IMR-90 (cell line): ENCODE data around the gene ADAM12. TPM values are rescaled to one million over a fixed set of nuclear protein-coding genes. Genes with fewer than 3 reads are reported as not detected.

Source experiments
- ATAC-seq: fragments of 200-7000 bp; cut with Tn5 transposase; 2 replicates; pipeline ENCODE4 v1.9.1; 2020; ENCODE audit warnings: low read depth, mild to moderate bottlenecking, moderate library complexity
- BruUV-seq: library from RNA; stranded (reverse); fragments of 400-500 nt; replicated peaks from 2 replicates; lab custom pipeline; 2021; lab: Mats Ljungman, UMichigan
- CTCF ChIA-PET: fragments of 300-600 bp; formaldehyde crosslinking; extraction: SDS; loops from one replicate; lab custom pipeline; 2021; ENCODE audit warnings: antibody characterized with exemption; lab: Yijun Ruan, JAX
- POLR2A ChIA-PET: fragments of 300-600 bp; sonication (Branson Sonifier 250); formaldehyde crosslinking; loops from one replicate; lab custom pipeline; 2022; ENCODE audit warnings: antibody characterized with exemption; ENCODE audit not compliant: unreplicated experiment; lab: Charles Lee
- DNase-seq: peaks from one replicate; pipeline ENCODE4 v3.0.0; 2013
- H2AFZ ChIP-seq: replicated peaks from 2 replicates; pipeline ENCODE3; 2013; ENCODE audit warnings: low read length, mild to moderate bottlenecking; ENCODE audit not compliant: poor library complexity
- H2AK5ac ChIP-seq: 2 replicates; pipeline ENCODE4 v1.6.1; 2013; ENCODE audit warnings: low read depth, low read length, inconsistent platforms
- H2AK9ac ChIP-seq: replicated peaks from 2 replicates; pipeline ENCODE3; 2013; ENCODE audit warnings: mild to moderate bottlenecking, low read depth, low read length, moderate library complexity; ENCODE audit not compliant: poor library complexity
- H2BK120ac ChIP-seq: 2 replicates; pipeline ENCODE4 v1.6.1; 2013; ENCODE audit warnings: low read depth, low read length, inconsistent platforms
- H2BK15ac ChIP-seq: 3 replicates; pipeline ENCODE4 v1.6.1; 2013; ENCODE audit warnings: low read depth, low read length, inconsistent platforms
- H2BK20ac ChIP-seq: 2 replicates; pipeline ENCODE4 v1.6.1; 2013; ENCODE audit warnings: low read depth, mild to moderate bottlenecking, inconsistent platforms, low read length, moderate library complexity
- H2BK5ac ChIP-seq: 2 replicates; pipeline ENCODE4 v1.6.1; 2013; ENCODE audit warnings: mild to moderate bottlenecking, low read depth, low read length, inconsistent platforms; ENCODE audit not compliant: poor library complexity, severe bottlenecking
- H3K14ac ChIP-seq: replicated peaks from 2 replicates; pipeline ENCODE4 v1.6.1; 2013; ENCODE audit warnings: low read depth, low read length, inconsistent platforms
- H3K18ac ChIP-seq: 2 replicates; pipeline ENCODE4 v1.6.1; 2013; ENCODE audit warnings: low read depth, low read length, control low read depth
- H3K23ac ChIP-seq: 2 replicates; pipeline ENCODE4 v1.6.1; 2013; ENCODE audit warnings: low read depth, low read length, inconsistent platforms
- H3K27ac ChIP-seq: 2 replicates; pipeline ENCODE4 v1.5.1; 2013; ENCODE audit warnings: mild to moderate bottlenecking, control low read depth, low read length; ENCODE audit not compliant: insufficient read depth
- H3K27me3 ChIP-seq: 2 replicates; pipeline ENCODE4 v1.6.1; 2013; ENCODE audit warnings: low read length; ENCODE audit not compliant: control insufficient read depth, insufficient read depth
- H3K36me3 ChIP-seq: 2 replicates; pipeline ENCODE4 v1.6.1; 2013; ENCODE audit warnings: low read length, mixed read lengths; ENCODE audit not compliant: control insufficient read depth, insufficient read depth
- H3K4ac ChIP-seq: 2 replicates; pipeline ENCODE4 v1.6.1; 2013; ENCODE audit warnings: low read depth, low read length, inconsistent platforms
- H3K4me1 ChIP-seq: 2 replicates; pipeline ENCODE4 v1.6.1; 2013; ENCODE audit warnings: low read length, mixed read lengths; ENCODE audit not compliant: control insufficient read depth, insufficient read depth
- H3K4me2 ChIP-seq: 2 replicates; pipeline ENCODE4 v1.6.1; 2013; ENCODE audit warnings: low read depth, mild to moderate bottlenecking, control low read depth, low read length, moderate library complexity
- H3K4me3 ChIP-seq: 2 replicates; pipeline ENCODE4 v1.5.1; 2013; ENCODE audit warnings: low read depth, mild to moderate bottlenecking, control low read depth, low read length, moderate library complexity; ENCODE audit not compliant: insufficient read depth
- H3K56ac ChIP-seq: 2 replicates; pipeline ENCODE4 v1.6.1; 2013; ENCODE audit warnings: low read length, inconsistent platforms; ENCODE audit not compliant: insufficient read depth; ENCODE audit errors: extremely low read depth
- H3K79me1 ChIP-seq, 2 experiments: 2 replicates each; pipeline ENCODE4 v1.6.1; 2013; ENCODE audit warnings: low read length in 2 of 2, inconsistent platforms in 1 of 2, low read depth in 1 of 2
- H3K9ac ChIP-seq: 2 replicates; pipeline ENCODE4 v1.6.1; 2013; ENCODE audit warnings: low read depth, low read length, control low read depth
- H3K9me1 ChIP-seq: 2 replicates; pipeline ENCODE4 v1.6.1; 2013; ENCODE audit warnings: low read length, inconsistent platforms; ENCODE audit not compliant: insufficient read depth
- H3K9me3 ChIP-seq: 2 replicates; pipeline ENCODE4 v1.6.1; 2013; ENCODE audit warnings: low read length; ENCODE audit not compliant: control insufficient read depth, insufficient read depth
- H4K20me1 ChIP-seq: 2 replicates; pipeline ENCODE4 v1.6.1; 2013; ENCODE audit warnings: low read length, inconsistent platforms; ENCODE audit not compliant: insufficient read depth
- H4K5ac ChIP-seq: 2 replicates; pipeline ENCODE4 v1.6.1; 2013; ENCODE audit warnings: mild to moderate bottlenecking, low read depth, low read length, control low read depth
- H4K8ac ChIP-seq, 2 experiments: 2 replicates each; pipeline ENCODE4 v1.6.1; 2013; ENCODE audit warnings: low read depth in 2 of 2, low read length in 2 of 2, control low read depth in 1 of 2, inconsistent platforms in 1 of 2
- H4K91ac ChIP-seq: 2 replicates; pipeline ENCODE4 v1.6.1; 2013; ENCODE audit warnings: low read depth, low read length, inconsistent platforms; ENCODE audit not compliant: insufficient read depth
- BHLHE40 ChIP-seq: fragments of 150-350 bp; IDR thresholded peaks from 2 replicates; pipeline ENCODE4 v1.6.1; 2016; ENCODE audit warnings: mild to moderate bottlenecking, low read depth, low read length
- CEBPB ChIP-seq: IDR thresholded peaks from 2 replicates; pipeline ENCODE4 v1.6.1; 2012; ENCODE audit warnings: low read depth, low read length, improper control_type of control experiment
- CHD1 ChIP-seq: IDR thresholded peaks from 2 replicates; pipeline ENCODE4 v1.6.1; 2012; ENCODE audit warnings: low read depth, low read length, improper control_type of control experiment
- CTCF ChIP-seq: conservative IDR thresholded peaks from 2 replicates; pipeline ENCODE4 v1.5.1; 2012; ENCODE audit warnings: mild to moderate bottlenecking, low read depth, low read length, improper control_type of control experiment
- ELK1 ChIP-seq: fragments of 150-350 bp; IDR thresholded peaks from 2 replicates; pipeline ENCODE4 v1.6.1; 2016; ENCODE audit warnings: low read depth, mild to moderate bottlenecking, low read length, moderate library complexity, borderline replicate concordance
- MAZ ChIP-seq: IDR thresholded peaks from 2 replicates; pipeline ENCODE4 v1.6.1; 2012; ENCODE audit warnings: low read depth, mild to moderate bottlenecking, low read length, improper control_type of control experiment, moderate library complexity, borderline replicate concordance
- MXI1 ChIP-seq: IDR thresholded peaks from 2 replicates; pipeline ENCODE4 v1.6.1; 2012; ENCODE audit warnings: low read depth, mild to moderate bottlenecking, low read length, moderate library complexity, borderline replicate concordance
- NFE2L2 ChIP-seq: fragments of 150-350 bp; IDR thresholded peaks from 2 replicates; pipeline ENCODE4 v1.6.1; 2016; ENCODE audit warnings: low read depth, mild to moderate bottlenecking, low read length
- POLR2A ChIP-seq: IDR thresholded peaks from 2 replicates; pipeline ENCODE4 v1.6.1; 2012; ENCODE audit warnings: mild to moderate bottlenecking, low read depth, low read length
- RAD21 ChIP-seq: IDR thresholded peaks from 2 replicates; pipeline ENCODE4 v1.6.1; 2012; ENCODE audit warnings: low read length, improper control_type of control experiment
- RFX5 ChIP-seq: IDR thresholded peaks from 2 replicates; pipeline ENCODE4 v1.8.0; 2012; ENCODE audit warnings: low read depth, mild to moderate bottlenecking, low read length, moderate library complexity
- SMC3 ChIP-seq: fragments of 150-350 bp; IDR thresholded peaks from 2 replicates; pipeline ENCODE4 v1.6.1; 2016; ENCODE audit warnings: low read depth, mild to moderate bottlenecking, antibody characterized with exemption, low read length, moderate library complexity
- USF2 ChIP-seq: fragments of 150-350 bp; IDR thresholded peaks from 2 replicates; pipeline ENCODE4 v1.6.1; 2017; ENCODE audit warnings: mild to moderate bottlenecking, antibody characterized with exemption, low read length, low read depth
- WGBS, 2 experiments: methylation state at CpG; one replicate each; pipeline versions ENCODE4 v1.1.5 to v1.1.7; 2013; ENCODE audit warnings: missing lambda C conversion rate in 2 of 2; ENCODE audit not compliant: insufficient read length in 1 of 2; ENCODE audit errors: extremely low coverage in 2 of 2; 5-methylcytosine and 5-hydroxymethylcytosine counted together
- dilution Hi-C: fragments of 300-500 bp; cut with HindIII; formaldehyde crosslinking; loops from one replicate; pipeline ENCODE4 v1.14.3; 2018; ENCODE audit warnings: low sequenced_read_pairs; ENCODE audit not compliant: unreplicated experiment
- in situ Hi-C: fragments of 300-500 bp; cut with MboI; formaldehyde crosslinking; loops from 3 replicates; pipeline ENCODE4 v1.14.3; 2019; ENCODE audit warnings: low sequenced_read_pairs, inconsistent platforms, mixed read lengths
- intact Hi-C: fragments of 100-400 bp; cut with micrococcal nuclease; formaldehyde crosslinking; loops from 2 replicates; pipeline ENCODE4 v1.10.0; 2022
- polyA plus RNA-seq, 3 experiments: library from polyadenylated mRNA; depleted of rRNA; stranded (reverse); fragments of >200 nt; gene quantifications; 2 replicates each; pipeline ENCODE4 v1.2.3, GENCODE V29; 2012; ENCODE audit warnings: low replicate concordance in 1 of 3
- total RNA-seq: library from RNA; depleted of rRNA; stranded (reverse); fragments of >200 nt; gene quantifications from 2 replicates; pipeline ENCODE4 v1.2.3, GENCODE V29; 2012

ADAM12 gene
- total and polyA plus RNA-seq, 2 of the 4 experiments (the other 2 are of a cell fraction), result 9.6 to 10.2 TPM

- BruUV-seq, result no TSS peak
- H3K4ac ChIP-seq, result peak overlapping the region; percentile 66
- TF ChIP-seq SMC3 (no peak), POLR2A (no peak), CTCF (no peak), BHLHE40 (no peak; the same call in none of the 2 replicates), RAD21 (peak; percentile 25; the same call in 1 of the 2 replicates), MAZ (peak; percentile 76; the same call in 1 of the 2 replicates), ELK1 (no peak), MXI1 (no peak), CHD1 (no peak), NFE2L2 (peak; percentile 80), USF2 (no peak; the same call in 1 of the 2 replicates), CEBPB (peak; percentile 89), RFX5 (no peak)
These were observed 9.5 kb upstream of the ADAM12 start for GRCh38 chr10:126397640-126398382.

More at GRCh38 chr10:126397640-126398382, 9.5 kb upstream of the ADAM12 start:
- no peak overlapping the region for H3K4me3 ChIP-seq
- ATAC-seq, result peak; percentile 97
- DNase-seq, result peak; percentile 98
- intact Hi-C loops, result loop anchor here (5.0 to 10.0 kb wide), 2 partner anchors 59 to 1883 kb away; no protein-coding TSS in a partner anchor
- 0 out of 2 replicates have a peak overlapping the region, but pooled peaks have one; percentile 11 for H3K14ac ChIP-seq
- peak overlapping the region; percentile 8; the same call in 1 of the 2 replicates for H3K18ac ChIP-seq
- H3K79me1 ChIP-seq, result no peaks in the 10 kb centered on the region
- no peak overlapping the region for H4K91ac ChIP-seq
- H4K20me1 ChIP-seq, result no peaks in the 10 kb centered on the region; the same call in 1 of the 2 replicates
- 0 out of 2 replicates have a peak overlapping the region, but pooled peaks have one; percentile 7 for H3K56ac ChIP-seq
- H3K4me1 ChIP-seq, result peaks cover 7% of the 10 kb centered on the region
- no peak overlapping the region for H3K9ac ChIP-seq
- H4K5ac ChIP-seq, result no peak overlapping the region
- ChIA-PET CTCF (no interaction called here), POLR2A (no interaction called here)
- dilution Hi-C loops, result no loop called here
- peak overlapping the region in 1 of 2 experiments; percentile 43; a peak in 1 of 4 replicates for H4K8ac ChIP-seq
- H2AK9ac ChIP-seq, result no peak overlapping the region
- H2BK5ac ChIP-seq, result peak overlapping the region; percentile 72
- H2BK120ac ChIP-seq, result peak overlapping the region; percentile 50
- peaks cover 2% of the 10 kb centered on the region; the same call in 1 of the 2 replicates for H3K9me3 ChIP-seq
- 0 out of 2 replicates have a peak overlapping the region, but pooled peaks have one; percentile 19 for H2AK5ac ChIP-seq
- no peaks in the 10 kb centered on the region for H3K36me3 ChIP-seq
- peak overlapping the region; percentile 60 for H2BK20ac ChIP-seq
- H3K27me3 ChIP-seq, result no peaks in the 10 kb centered on the region
- H3K27ac ChIP-seq, result peak overlapping the region; percentile 10; the same call in 1 of the 2 replicates
- 0% methylated on average over 1 of the region's 4 CpGs; no CpG with 5 or more reads in 1 of the 2 experiments for WGBS, 2 experiments
- H3K4me2 ChIP-seq, result peak overlapping the region; percentile 64
- H2AFZ ChIP-seq, result peak overlapping the region; percentile 8
- peaks cover 5% of the 10 kb centered on the region; the same call in 1 of the 2 replicates for H3K9me1 ChIP-seq
- in situ Hi-C loops, result loop anchor here (5.0 kb wide), 1 partner anchor 99 kb away; no protein-coding TSS in a partner anchor
- 0 out of 3 replicates have a peak overlapping the region, but pooled peaks have one; percentile 40 for H2BK15ac ChIP-seq
- H3K23ac ChIP-seq, result no peak overlapping the region; the same call in 1 of the 2 replicates
